Vagina (tissue), 2 donors: ENCODE data around the gene MORC2. TPM values are rescaled to one million over a fixed set of nuclear protein-coding genes. Genes with fewer than 3 reads are reported as not detected.

Source experiments
- DNase-seq, 2 donors: peaks; one replicate each; pipeline ENCODE4 v3.0.0-alpha.2; 2017; ENCODE audit errors: extremely low spot score in 2 of 2
- H3K27ac ChIP-seq: fragments of 200-600 bp; sonication (generic); one replicate; pipeline ENCODE4 v1.5.1; 2019
- H3K27me3 ChIP-seq: fragments of 200-600 bp; sonication (generic); one replicate; pipeline ENCODE4 v1.5.1; 2019
- H3K36me3 ChIP-seq, 2 donors: fragments of 200-600 bp; sonication (generic); one replicate each; pipeline ENCODE4 v1.5.1; 2017 to 2019
- H3K4me1 ChIP-seq: fragments of 200-600 bp; sonication (generic); one replicate; pipeline ENCODE4 v1.5.1; 2019
- H3K4me3 ChIP-seq, 2 donors: fragments of 200-600 bp; sonication (generic); 1 replicate in 1 of 2; 2 replicates in 1 of 2; pipeline ENCODE4 v1.5.1; 2016 to 2019
- H3K9me3 ChIP-seq: fragments of 200-600 bp; sonication (generic); one replicate; pipeline ENCODE4 v1.5.1; 2019
- CTCF ChIP-seq, 3 experiments: fragments of 450-650 bp in 2 of 3; fragments of 200-600 bp in 1 of 3; sonication (generic) in 1 of 3; IDR thresholded peaks; one replicate each; pipeline ENCODE4 v1.5.1; 2017 to 2019; ENCODE audit warnings: antibody characterized with exemption in 3 of 3, mild to moderate bottlenecking in 2 of 3, moderate library complexity in 2 of 3
- POLR2A ChIP-seq, 2 donors: fragments of 450-650 bp; IDR thresholded peaks; one replicate each; pipeline ENCODE4 v1.6.1; 2017; ENCODE audit warnings: antibody characterized with exemption in 2 of 2, mild to moderate bottlenecking in 2 of 2, moderate library complexity in 2 of 2
- POLR2AphosphoS5 ChIP-seq, 2 donors: sonication (generic); formaldehyde crosslinking; IDR thresholded peaks; one replicate each; pipeline ENCODE4 v1.9.0; 2017; ENCODE audit warnings: antibody characterized with exemption in 2 of 2, mild to moderate bottlenecking in 2 of 2, low read depth in 1 of 2; ENCODE audit not compliant: insufficient read depth in 1 of 2
- intact Hi-C: fragments of 100-400 bp; cut with DNase I; formaldehyde crosslinking; loops from one replicate; pipeline ENCODE4 v1.15.1; 2023
- total RNA-seq: library from RNA; depleted of rRNA; stranded (reverse); fragments of >200 nt; gene quantifications from one replicate; pipeline ENCODE4 v1.2.3, GENCODE V29; 2016

Gene MORC2
- total RNA-seq, 1 donor from 2014 or later = 18.4 TPM

GRCh38 chr22:30921108-30921507 lies 47.5 kb downstream of the MORC2 start:
- TF ChIP-seq POLR2A (IDR thresholded peaks at IDR 0.05) (no peak), POLR2AphosphoS5 (IDR thresholded peaks at IDR 0.05; ENCODE audit: insufficient read depth in 1 of 2, low read depth in 1 of 2) (no peak), CTCF (IDR thresholded peaks at IDR 0.05) (no peak)
- intact Hi-C loops = loop anchor here (10.0 kb wide), 1 partner anchor 286 kb away; the partner anchor contains the start of gene SLC35E4

GRCh38 chr22:30920407-30920806 lies 48.2 kb downstream of the MORC2 start:
- peaks cover 1% of the 10 kb centered on the region for H3K9me3 ChIP-seq
- TF ChIP-seq POLR2A (IDR thresholded peaks at IDR 0.05) = no peak
- TF ChIP-seq CTCF (IDR thresholded peaks at IDR 0.05) = peak; percentile 33 to 91 (median 85)
- no peak for TF ChIP-seq POLR2AphosphoS5 (IDR thresholded peaks at IDR 0.05; ENCODE audit: insufficient read depth in 1 of 2, low read depth in 1 of 2)
- intact Hi-C loops = loop anchor here (10.0 kb wide), 1 partner anchor 286 kb away; the partner anchor contains the start of gene SLC35E4
- H3K27me3 ChIP-seq = no peaks in the 10 kb centered on the region
- peaks cover 14% of the 10 kb centered on the region for H3K4me1 ChIP-seq
- H3K27ac ChIP-seq = no peak overlapping the region
- no peak overlapping the region for H3K4me3 ChIP-seq
- DNase-seq = no peak
- H3K36me3 ChIP-seq = no peaks in the 10 kb centered on the region

More at GRCh38 chr22:30921108-30921507, 47.5 kb downstream of the MORC2 start:
- DNase-seq = peak in 1 of 2 donors; percentile 54
- peaks cover 0 to 5% of the 10 kb centered on the region in 2 donors for H3K36me3 ChIP-seq
- no peaks in the 10 kb centered on the region for H3K9me3 ChIP-seq
- H3K4me3 ChIP-seq = peak overlapping the region in 1 of 2 donors; percentile 40
- no peaks in the 10 kb centered on the region for H3K27me3 ChIP-seq
- H3K27ac ChIP-seq = no peak overlapping the region
- peaks cover 14% of the 10 kb centered on the region for H3K4me1 ChIP-seq

GRCh38 chr22:30919973-30920372 lies 48.6 kb downstream of the MORC2 start:
- Histone ChIP-seq H3K27me3 (no peaks in the 10 kb centered on the region), H3K36me3 (no peaks in the 10 kb centered on the region), H3K4me1 (peaks cover 14% of the 10 kb centered on the region), H3K27ac (no peak overlapping the region), H3K9me3 (peaks cover 5% of the 10 kb centered on the region), H3K4me3 (no peak overlapping the region)
- intact Hi-C loops = loop anchor here (10.0 kb wide), 1 partner anchor 285 kb away; the partner anchor contains the start of gene SLC35E4
- TF ChIP-seq CTCF (IDR thresholded peaks at IDR 0.05) = no peak
- no peak for TF ChIP-seq POLR2AphosphoS5 (IDR thresholded peaks at IDR 0.05; ENCODE audit: insufficient read depth in 1 of 2, low read depth in 1 of 2)
- TF ChIP-seq POLR2A (IDR thresholded peaks at IDR 0.05) = no peak
- no peak for DNase-seq

- intact Hi-C loops = no loop called here
- Histone ChIP-seq H3K9me3 (peaks cover 7% of the 10 kb centered on the region), H3K4me1 (peaks cover 14% of the 10 kb centered on the region), H3K36me3 (no peaks in the 10 kb centered on the region), H3K4me3 (no peak overlapping the region), H3K27me3 (no peaks in the 10 kb centered on the region), H3K27ac (no peak overlapping the region)
- DNase-seq = no peak
- TF ChIP-seq POLR2AphosphoS5 (IDR thresholded peaks at IDR 0.05; ENCODE audit: insufficient read depth in 1 of 2, low read depth in 1 of 2) (no peak), POLR2A (IDR thresholded peaks at IDR 0.05) (no peak), CTCF (IDR thresholded peaks at IDR 0.05) (no peak)
These were observed 49.8 kb downstream of the MORC2 start for GRCh38 chr22:30918761-30919160.

- Histone ChIP-seq H3K4me3 (no peak overlapping the region), H3K36me3 (no peaks in the 10 kb centered on the region), H3K4me1 (no peaks in the 10 kb centered on the region), H3K27ac (no peak overlapping the region), H3K27me3 (no peaks in the 10 kb centered on the region), H3K9me3 (peaks cover 6% of the 10 kb centered on the region)
- TF ChIP-seq CTCF (IDR thresholded peaks at IDR 0.05) = no peak
- TF ChIP-seq POLR2AphosphoS5 (IDR thresholded peaks at IDR 0.05; ENCODE audit: insufficient read depth in 1 of 2, low read depth in 1 of 2) = no peak
- TF ChIP-seq POLR2A (IDR thresholded peaks at IDR 0.05) = no peak
- intact Hi-C loops = no loop called here
- no peak for DNase-seq
These were observed 58.2 kb downstream of the MORC2 start for GRCh38 chr22:30910358-30910757.
